ENCODE data around the gene DBF4B.

The DBF4B gene

GRCh38 chr17:44793885-44794842 is 85.7 kb downstream of the DBF4B start:
- H3K9ac ChIP-seq (ENCODE audit: insufficient read length): no peak overlapping the region
- TF ChIP-seq EZH2 (IDR thresholded peaks at IDR 0.05) (no peak), FOXP2 (optimal IDR thresholded peaks at IDR 0.05; ENCODE audit: control extremely low read depth, extremely low read length, insufficient read depth) (no peak), POLR2AphosphoS5 (IDR thresholded peaks at IDR 0.05; ENCODE audit: borderline replicate concordance, low read depth, low read length) (no peak; the same call in 1 of the 2 replicates)
- H3K4me3 ChIP-seq: no peak overlapping the region
- H3K27ac ChIP-seq: peak overlapping the region; percentile 72; the same call in 1 of the 2 replicates
- peaks cover 18% of the 10 kb centered on the region for H3K36me3 ChIP-seq (ENCODE audit: insufficient read depth, low read length)
- DNase-seq (ENCODE audit: low read depth, low spot score): no peak
- no peaks in the 10 kb centered on the region for H3K9me3 ChIP-seq (ENCODE audit: low read depth, low read length)

GRCh38 chr17:44794851-44795413 is 86.5 kb downstream of the DBF4B start:
- Histone ChIP-seq H3K27ac (peak overlapping the region; percentile 72; the same call in 1 of the 2 replicates), H3K9me3 (ENCODE audit: low read depth, low read length) (no peaks in the 10 kb centered on the region), H3K4me3 (no peak overlapping the region), H3K36me3 (ENCODE audit: insufficient read depth, low read length) (peaks cover 24% of the 10 kb centered on the region), H3K9ac (ENCODE audit: insufficient read length) (no peak overlapping the region)
- TF ChIP-seq FOXP2 (optimal IDR thresholded peaks at IDR 0.05; ENCODE audit: control extremely low read depth, extremely low read length, insufficient read depth): no peak
- no peak for TF ChIP-seq POLR2AphosphoS5 (IDR thresholded peaks at IDR 0.05; ENCODE audit: borderline replicate concordance, low read depth, low read length)
- TF ChIP-seq EZH2 (IDR thresholded peaks at IDR 0.05): no peak
- DNase-seq (ENCODE audit: low read depth, low spot score): peak; percentile 14

GRCh38 chr17:44795421-44795820 is 87.0 kb downstream of the DBF4B start:
- Histone ChIP-seq H3K27ac (peak overlapping the region; percentile 72; the same call in 1 of the 2 replicates), H3K36me3 (ENCODE audit: insufficient read depth, low read length) (peaks cover 27% of the 10 kb centered on the region), H3K4me3 (no peak overlapping the region), H3K9me3 (ENCODE audit: low read depth, low read length) (no peaks in the 10 kb centered on the region), H3K9ac (ENCODE audit: insufficient read length) (no peak overlapping the region)
- DNase-seq (ENCODE audit: low read depth, low spot score): no peak
- TF ChIP-seq POLR2AphosphoS5 (IDR thresholded peaks at IDR 0.05; ENCODE audit: borderline replicate concordance, low read depth, low read length) (no peak), FOXP2 (optimal IDR thresholded peaks at IDR 0.05; ENCODE audit: control extremely low read depth, extremely low read length, insufficient read depth) (no peak), EZH2 (IDR thresholded peaks at IDR 0.05) (no peak)

GRCh38 chr17:44795928-44796327 is 87.5 kb downstream of the DBF4B start:
- H3K9me3 ChIP-seq (ENCODE audit: low read depth, low read length): no peaks in the 10 kb centered on the region
- TF ChIP-seq POLR2AphosphoS5 (IDR thresholded peaks at IDR 0.05; ENCODE audit: borderline replicate concordance, low read depth, low read length): 0 out of 2 replicates have a peak, but pooled peaks have one; percentile 10
- no peak for TF ChIP-seq FOXP2 (optimal IDR thresholded peaks at IDR 0.05; ENCODE audit: control extremely low read depth, extremely low read length, insufficient read depth)
- H3K36me3 ChIP-seq (ENCODE audit: insufficient read depth, low read length): peaks cover 32% of the 10 kb centered on the region
- no peak for DNase-seq (ENCODE audit: low read depth, low spot score)
- no peak overlapping the region for H3K27ac ChIP-seq
- H3K4me3 ChIP-seq: no peak overlapping the region
- no peak overlapping the region for H3K9ac ChIP-seq (ENCODE audit: insufficient read length)

- no peak overlapping the region for H3K27ac ChIP-seq
- no peaks in the 10 kb centered on the region for H3K9me3 ChIP-seq (ENCODE audit: low read depth, low read length)
- H3K9ac ChIP-seq (ENCODE audit: insufficient read length): no peak overlapping the region
- H3K4me3 ChIP-seq: no peak overlapping the region
- H3K36me3 ChIP-seq (ENCODE audit: insufficient read depth, low read length): peaks cover 40% of the 10 kb centered on the region
- no peak for DNase-seq (ENCODE audit: low read depth, low spot score)
- TF ChIP-seq POLR2AphosphoS5 (IDR thresholded peaks at IDR 0.05; ENCODE audit: borderline replicate concordance, low read depth, low read length): no peak
- no peak for TF ChIP-seq FOXP2 (optimal IDR thresholded peaks at IDR 0.05; ENCODE audit: control extremely low read depth, extremely low read length, insufficient read depth)
- no peak for TF ChIP-seq EZH2 (IDR thresholded peaks at IDR 0.05)
Measured at GRCh38 chr17:44796731-44797130, 88.3 kb downstream of the DBF4B start.

- no peaks in the 10 kb centered on the region for H3K9me3 ChIP-seq (ENCODE audit: low read depth, low read length)
- no peak for DNase-seq (ENCODE audit: low read depth, low spot score)
- H3K4me3 ChIP-seq: no peak overlapping the region
- no peak overlapping the region for H3K27ac ChIP-seq
- TF ChIP-seq EZH2 (IDR thresholded peaks at IDR 0.05) (no peak), FOXP2 (optimal IDR thresholded peaks at IDR 0.05; ENCODE audit: control extremely low read depth, extremely low read length, insufficient read depth) (no peak), POLR2AphosphoS5 (IDR thresholded peaks at IDR 0.05; ENCODE audit: borderline replicate concordance, low read depth, low read length) (no peak)
- H3K36me3 ChIP-seq (ENCODE audit: insufficient read depth, low read length): peaks cover 51% of the 10 kb centered on the region
- no peak overlapping the region for H3K9ac ChIP-seq (ENCODE audit: insufficient read length)
Measured at GRCh38 chr17:44797802-44798201, 89.3 kb downstream of the DBF4B start.

- 0 out of 2 replicates have a peak overlapping the region, but pooled peaks have one; percentile 21 for H3K27ac ChIP-seq
- TF ChIP-seq FOXP2 (optimal IDR thresholded peaks at IDR 0.05; ENCODE audit: control extremely low read depth, extremely low read length, insufficient read depth): no peak
- no peak for TF ChIP-seq EZH2 (IDR thresholded peaks at IDR 0.05)
- no peak for TF ChIP-seq POLR2AphosphoS5 (IDR thresholded peaks at IDR 0.05; ENCODE audit: borderline replicate concordance, low read depth, low read length)
- H3K9ac ChIP-seq (ENCODE audit: insufficient read length): no peak overlapping the region
- H3K4me3 ChIP-seq: no peak overlapping the region
- no peaks in the 10 kb centered on the region for H3K9me3 ChIP-seq (ENCODE audit: low read depth, low read length)
- no peak for DNase-seq (ENCODE audit: low read depth, low spot score)
- peaks cover 57% of the 10 kb centered on the region for H3K36me3 ChIP-seq (ENCODE audit: insufficient read depth, low read length)
Measured at GRCh38 chr17:44798356-44798755, 89.9 kb downstream of the DBF4B start.
